Uterus (tissue), 2 donors: ENCODE data around the gene MAML1.

Experiments used
- POLR2A ChIP-seq, 2 donors: fragments of 450-650 bp; IDR thresholded peaks; one replicate each; pipeline ENCODE4 v1.6.1; 2016; ENCODE audit warnings: antibody characterized with exemption in 2 of 2, mild to moderate bottlenecking in 1 of 2, moderate library complexity in 1 of 2
- TF ChIP-seq, protein P1 (sequence below), 4 experiments: fragments of 200-600 bp in 2 of 4; fragments of 450-650 bp in 2 of 4; sonication (generic) in 2 of 4; IDR thresholded peaks; one replicate each; pipeline ENCODE4 v1.5.1; 2016 to 2019; ENCODE audit warnings: antibody characterized with exemption in 4 of 4, mild to moderate bottlenecking in 2 of 4, moderate library complexity in 1 of 4

DNA sequence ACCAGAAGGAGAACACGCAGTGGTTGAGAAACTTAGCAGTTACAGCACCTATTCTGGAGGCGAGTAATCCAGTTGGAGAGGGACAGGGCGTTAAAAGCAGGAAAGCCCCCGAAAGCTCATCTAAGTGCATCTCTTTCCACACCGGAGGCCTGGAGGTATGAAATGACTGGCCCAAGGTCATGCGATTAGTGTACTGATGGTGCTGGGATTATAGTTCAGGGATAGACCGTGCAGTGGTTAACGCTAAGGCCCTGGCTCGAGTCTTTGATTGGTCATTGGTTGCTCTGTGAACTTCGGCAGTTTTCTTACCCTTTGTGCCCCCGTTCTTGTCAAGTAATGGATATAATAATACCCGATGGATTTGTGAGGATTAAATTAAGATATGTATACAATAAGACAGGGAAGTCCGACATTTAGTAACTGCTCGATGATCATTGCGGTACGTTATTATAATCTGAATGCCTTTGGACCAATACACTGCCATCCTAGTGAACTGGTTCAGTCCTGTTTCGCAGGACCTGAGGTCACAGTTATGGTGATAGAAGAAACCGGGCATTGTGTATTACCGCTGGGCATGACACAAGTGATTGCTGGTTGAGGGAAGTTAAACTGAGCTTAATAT is 32.9 kb upstream of the MAML1 start:
- TF ChIP-seq, protein P1, sequence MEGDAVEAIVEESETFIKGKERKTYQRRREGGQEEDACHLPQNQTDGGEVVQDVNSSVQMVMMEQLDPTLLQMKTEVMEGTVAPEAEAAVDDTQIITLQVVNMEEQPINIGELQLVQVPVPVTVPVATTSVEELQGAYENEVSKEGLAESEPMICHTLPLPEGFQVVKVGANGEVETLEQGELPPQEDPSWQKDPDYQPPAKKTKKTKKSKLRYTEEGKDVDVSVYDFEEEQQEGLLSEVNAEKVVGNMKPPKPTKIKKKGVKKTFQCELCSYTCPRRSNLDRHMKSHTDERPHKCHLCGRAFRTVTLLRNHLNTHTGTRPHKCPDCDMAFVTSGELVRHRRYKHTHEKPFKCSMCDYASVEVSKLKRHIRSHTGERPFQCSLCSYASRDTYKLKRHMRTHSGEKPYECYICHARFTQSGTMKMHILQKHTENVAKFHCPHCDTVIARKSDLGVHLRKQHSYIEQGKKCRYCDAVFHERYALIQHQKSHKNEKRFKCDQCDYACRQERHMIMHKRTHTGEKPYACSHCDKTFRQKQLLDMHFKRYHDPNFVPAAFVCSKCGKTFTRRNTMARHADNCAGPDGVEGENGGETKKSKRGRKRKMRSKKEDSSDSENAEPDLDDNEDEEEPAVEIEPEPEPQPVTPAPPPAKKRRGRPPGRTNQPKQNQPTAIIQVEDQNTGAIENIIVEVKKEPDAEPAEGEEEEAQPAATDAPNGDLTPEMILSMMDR (IDR thresholded peaks at IDR 0.05) = no peak
- TF ChIP-seq POLR2A (IDR thresholded peaks at IDR 0.05) = no peak
